Testis (tissue), 3 donors: ENCODE results near the gene ARHGAP12. TPM values are rescaled to one million over a fixed set of nuclear protein-coding genes. Genes with fewer than 3 reads are reported as not detected.

ENCODE experiments used
- DNase-seq: peaks from one replicate; pipeline ENCODE4 v3.0.0-alpha.2; 2019
- H3K27ac ChIP-seq, 2 donors: fragments of 200-600 bp; sonication (generic); one replicate each; pipeline ENCODE4 v1.5.1; 2019
- H3K27me3 ChIP-seq: fragments of 200-600 bp; sonication (generic); one replicate; pipeline ENCODE4 v1.5.1; 2019
- H3K36me3 ChIP-seq: fragments of 200-600 bp; sonication (generic); one replicate; pipeline ENCODE4 v1.5.1; 2017; ENCODE audit warnings: low read depth; ENCODE audit errors: missing control alignments
- H3K4me1 ChIP-seq: fragments of 200-600 bp; sonication (generic); one replicate; pipeline ENCODE4 v1.5.1; 2019
- H3K4me3 ChIP-seq, 2 donors: fragments of 200-600 bp; sonication (generic); one replicate each; pipeline ENCODE4 v1.5.1; 2017 to 2019
- H3K9me3 ChIP-seq: fragments of 200-600 bp; sonication (generic); one replicate; pipeline ENCODE4 v1.5.1; 2017
- POLR2A ChIP-seq: fragments of 450-650 bp; IDR thresholded peaks from one replicate; pipeline ENCODE4 v1.6.1; 2017; ENCODE audit warnings: antibody characterized with exemption, mild to moderate bottlenecking, moderate library complexity
- WGBS, 2 donors: methylation state at CpG; one replicate each; pipeline ENCODE4 v1.1.5; 2018; 5-methylcytosine and 5-hydroxymethylcytosine counted together
- intact Hi-C: fragments of 100-400 bp; cut with DNase I; formaldehyde crosslinking; loops from one replicate; pipeline ENCODE4 v1.15.1; 2023; ENCODE audit warnings: low total_unique reads
- polyA plus RNA-seq: library from polyadenylated mRNA; stranded (reverse); fragments of 350-450 nt; fragmentation: Illumina TruSeq; extraction: RNeasy Lipid Tissue Mini Kit (QIAGEN cat#74804); gene quantifications from one replicate; pipeline ENCODE4 v1.2.3, GENCODE V29; 2014; ENCODE audit warnings: low read depth, low replicate concordance; ENCODE audit not compliant: insufficient read depth
- total RNA-seq, 2 donors: library from RNA; depleted of rRNA; stranded (reverse); fragments of >200 nt; gene quantifications; one replicate each; pipeline ENCODE4 v1.2.3, GENCODE V29; 2016
- TF ChIP-seq, protein P1 (sequence below), 3 experiments: fragments of 450-650 bp in 2 of 3; fragments of 200-600 bp in 1 of 3; sonication (generic) in 1 of 3; IDR thresholded peaks; one replicate each; pipeline ENCODE4 v1.5.1; 2016 to 2019; ENCODE audit warnings: antibody characterized with exemption in 3 of 3, mild to moderate bottlenecking in 2 of 3, moderate library complexity in 1 of 3

ARHGAP12 gene
- total and polyA plus RNA-seq, 3 donors from 2014 or later, result 11.7 to 36.1 (median 33.1) TPM

DNA sequence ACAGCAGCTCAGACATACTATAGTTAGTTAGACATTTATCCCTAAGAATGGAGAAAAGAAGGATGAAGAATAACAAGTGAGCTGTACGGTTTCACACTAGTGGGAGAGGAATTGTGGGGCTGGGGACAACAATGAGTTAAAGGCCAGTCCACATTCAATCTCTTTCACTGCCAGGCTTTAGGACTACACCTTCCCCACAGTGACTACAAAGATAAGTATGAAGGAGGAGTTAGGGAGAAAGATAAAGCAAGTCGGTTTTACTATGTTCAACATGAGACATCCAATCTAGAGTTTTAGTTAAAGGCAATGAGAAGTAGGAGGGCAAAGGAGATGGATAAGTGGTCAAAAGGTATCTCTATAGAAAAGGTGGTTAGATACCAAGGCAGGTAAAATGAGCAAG lies 16.3 kb downstream of the ARHGAP12 start:
- H3K4me1 ChIP-seq, result peaks cover 7% of the 10 kb centered on the region
- no peaks in the 10 kb centered on the region for H3K9me3 ChIP-seq
- H3K4me3 ChIP-seq, result no peak overlapping the region
- no peaks in the 10 kb centered on the region for H3K36me3 ChIP-seq
- WGBS, 2 donors, result 52 to 59% methylated on average over 2 of the region's 2 CpGs
- intact Hi-C loops, result no loop called here
- no peak for DNase-seq
- no peaks in the 10 kb centered on the region for H3K27me3 ChIP-seq
- H3K27ac ChIP-seq, result no peak overlapping the region
- TF ChIP-seq, protein P1, sequence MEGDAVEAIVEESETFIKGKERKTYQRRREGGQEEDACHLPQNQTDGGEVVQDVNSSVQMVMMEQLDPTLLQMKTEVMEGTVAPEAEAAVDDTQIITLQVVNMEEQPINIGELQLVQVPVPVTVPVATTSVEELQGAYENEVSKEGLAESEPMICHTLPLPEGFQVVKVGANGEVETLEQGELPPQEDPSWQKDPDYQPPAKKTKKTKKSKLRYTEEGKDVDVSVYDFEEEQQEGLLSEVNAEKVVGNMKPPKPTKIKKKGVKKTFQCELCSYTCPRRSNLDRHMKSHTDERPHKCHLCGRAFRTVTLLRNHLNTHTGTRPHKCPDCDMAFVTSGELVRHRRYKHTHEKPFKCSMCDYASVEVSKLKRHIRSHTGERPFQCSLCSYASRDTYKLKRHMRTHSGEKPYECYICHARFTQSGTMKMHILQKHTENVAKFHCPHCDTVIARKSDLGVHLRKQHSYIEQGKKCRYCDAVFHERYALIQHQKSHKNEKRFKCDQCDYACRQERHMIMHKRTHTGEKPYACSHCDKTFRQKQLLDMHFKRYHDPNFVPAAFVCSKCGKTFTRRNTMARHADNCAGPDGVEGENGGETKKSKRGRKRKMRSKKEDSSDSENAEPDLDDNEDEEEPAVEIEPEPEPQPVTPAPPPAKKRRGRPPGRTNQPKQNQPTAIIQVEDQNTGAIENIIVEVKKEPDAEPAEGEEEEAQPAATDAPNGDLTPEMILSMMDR (IDR thresholded peaks at IDR 0.05), result no peak
- no peak for TF ChIP-seq POLR2A

DNA sequence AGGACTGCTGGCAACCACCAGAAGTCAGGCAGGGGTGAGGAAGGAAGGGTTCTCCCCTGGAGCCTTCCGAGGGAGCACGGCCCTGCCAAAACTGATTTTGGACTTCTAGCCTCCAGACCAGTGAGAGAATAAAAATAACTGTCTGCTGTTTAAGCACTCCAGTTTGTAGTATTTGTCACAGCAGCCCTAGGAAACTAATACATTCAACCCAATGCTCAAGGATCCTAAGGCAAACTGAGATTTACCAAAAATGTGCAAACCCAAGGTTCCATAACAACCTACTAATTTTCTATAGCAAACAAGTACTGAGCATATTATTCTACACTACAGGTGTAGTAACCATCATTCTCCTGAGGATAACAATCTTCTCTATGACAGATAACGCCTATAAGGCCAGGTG lies 18.6 kb downstream of the ARHGAP12 start:
- no peak for TF ChIP-seq POLR2A
- TF ChIP-seq, protein P1 (IDR thresholded peaks at IDR 0.05), result no peak
- no peak overlapping the region for H3K27ac ChIP-seq
- intact Hi-C loops, result no loop called here
- no peak overlapping the region for H3K4me3 ChIP-seq
- no peaks in the 10 kb centered on the region for H3K36me3 ChIP-seq
- 78 to 89% methylated on average over 3 of the region's 3 CpGs for WGBS, 2 donors
- no peaks in the 10 kb centered on the region for H3K9me3 ChIP-seq
- H3K27me3 ChIP-seq, result no peaks in the 10 kb centered on the region
- DNase-seq, result no peak
- peaks cover 7% of the 10 kb centered on the region for H3K4me1 ChIP-seq

DNA sequence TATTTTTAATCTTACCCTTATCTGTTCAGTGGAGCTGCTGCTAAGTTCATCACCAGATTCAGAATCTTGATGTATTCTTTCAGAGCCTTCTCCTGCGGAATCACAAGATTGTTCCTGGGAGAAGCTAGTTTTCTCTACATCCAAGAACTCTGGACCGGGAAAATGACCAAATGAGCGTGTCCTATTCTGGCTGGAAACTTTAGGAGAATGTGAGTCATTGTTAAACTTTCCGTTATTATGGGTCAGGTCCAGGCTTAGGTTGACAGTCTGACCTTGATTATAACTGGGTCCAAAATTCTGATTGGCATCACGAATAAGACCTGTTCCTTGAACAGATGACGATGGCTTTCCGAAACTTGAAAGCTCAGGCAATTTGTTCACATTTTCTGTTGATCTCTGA lies 20.5 kb downstream of the ARHGAP12 start:
- Histone ChIP-seq H3K36me3 (no peaks in the 10 kb centered on the region), H3K9me3 (no peaks in the 10 kb centered on the region), H3K27ac (no peak overlapping the region), H3K4me1 (peaks cover 7% of the 10 kb centered on the region), H3K4me3 (no peak overlapping the region), H3K27me3 (no peaks in the 10 kb centered on the region)
- intact Hi-C loops, result no loop called here
- TF ChIP-seq POLR2A, result no peak
- TF ChIP-seq, protein P1 (IDR thresholded peaks at IDR 0.05), result no peak
- 71 to 72% methylated on average over 7 of the region's 7 CpGs for WGBS, 2 donors
- no peak for DNase-seq

DNA sequence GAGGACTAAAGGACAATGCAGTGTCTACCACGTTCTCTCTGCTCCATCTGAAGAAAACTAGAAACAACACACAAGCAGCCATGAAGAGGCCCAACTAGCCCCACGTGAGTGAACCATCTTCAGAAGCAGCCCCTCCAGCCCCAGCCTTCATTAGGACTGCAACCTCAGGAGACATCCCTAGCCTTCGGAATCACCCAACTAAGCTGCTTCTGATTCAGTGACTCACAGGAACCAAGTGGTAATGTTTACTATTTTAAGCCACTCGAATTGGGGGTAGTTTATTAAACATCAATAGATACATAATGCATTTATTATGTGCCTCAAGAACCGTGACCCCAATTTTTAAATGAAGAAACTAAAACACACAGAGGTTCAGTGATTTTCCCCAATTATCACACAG lies 22.6 kb downstream of the ARHGAP12 start:
- H3K36me3 ChIP-seq, result no peaks in the 10 kb centered on the region
- 78 to 88% methylated on average over 5 of the region's 5 CpGs for WGBS, 2 donors
- DNase-seq, result no peak
- H3K4me1 ChIP-seq, result no peaks in the 10 kb centered on the region
- no peaks in the 10 kb centered on the region for H3K27me3 ChIP-seq
- no peak overlapping the region for H3K27ac ChIP-seq
- no peak overlapping the region for H3K4me3 ChIP-seq
- H3K9me3 ChIP-seq, result no peaks in the 10 kb centered on the region
- TF ChIP-seq, protein P1 (IDR thresholded peaks at IDR 0.05), result no peak
- TF ChIP-seq POLR2A, result no peak
- intact Hi-C loops, result no loop called here

DNA sequence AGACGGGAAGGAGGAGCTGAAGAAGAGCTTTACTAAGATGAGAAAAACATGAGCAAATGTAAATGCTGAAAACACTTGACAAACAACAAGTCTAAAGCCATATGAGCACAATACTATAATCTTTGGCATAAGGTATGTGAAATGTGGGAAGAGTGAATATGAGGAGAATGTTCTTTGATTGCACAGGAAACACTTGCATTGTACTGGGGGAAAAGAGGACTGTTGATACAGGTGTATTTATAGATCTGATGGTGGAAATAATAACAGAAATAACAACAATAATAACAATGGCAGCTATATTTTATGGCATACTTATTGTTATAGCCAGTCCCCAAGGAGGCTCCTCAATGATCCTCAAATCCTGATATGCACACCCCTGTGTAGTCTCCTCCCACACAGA lies 23.0 kb downstream of the ARHGAP12 start:
- no peak for TF ChIP-seq POLR2A
- TF ChIP-seq, protein P1 (IDR thresholded peaks at IDR 0.05), result no peak
- H3K27me3 ChIP-seq, result no peaks in the 10 kb centered on the region
- no peaks in the 10 kb centered on the region for H3K36me3 ChIP-seq
- H3K27ac ChIP-seq, result no peak overlapping the region
- 68 to 79% methylated on average over 1 of the region's 1 CpG for WGBS, 2 donors
- no peaks in the 10 kb centered on the region for H3K9me3 ChIP-seq
- no peak overlapping the region for H3K4me3 ChIP-seq
- no peak for DNase-seq
- H3K4me1 ChIP-seq, result no peaks in the 10 kb centered on the region
- intact Hi-C loops, result no loop called here
